HCT116 (cell line): ENCODE measurements around the gene YY1. TPM values are rescaled to one million over a fixed set of nuclear protein-coding genes. Genes with fewer than 3 reads are reported as not detected.

Experiments
- ATAC-seq: fragments of 200-7000 bp; cut with Tn5 transposase; 2 replicates; pipeline ENCODE4 v1.9.1; 2020; ENCODE audit warnings: mild to moderate bottlenecking, moderate library complexity
- BruUV-seq: library from RNA; stranded (reverse); fragments of 400-500 nt; replicated peaks from 2 replicates; lab custom pipeline; 2021; lab: Mats Ljungman, UMichigan
- CTCF ChIA-PET: fragments of 300-600 bp; sonication (Branson Sonifier 250); formaldehyde crosslinking; loops from one replicate; lab custom pipeline; 2021; ENCODE audit warnings: antibody characterized with exemption; lab: Charles Lee
- POLR2A ChIA-PET: fragments of 300-600, 350-600 bp; sonication (Branson Sonifier 250); formaldehyde crosslinking; loops from one replicate; lab custom pipeline; 2021; ENCODE audit warnings: antibody characterized with exemption; lab: Charles Lee
- RAD21 ChIA-PET, 2 experiments: fragments of 300-600 bp; sonication (Branson Sonifier 250); formaldehyde crosslinking; loops; one replicate each; lab custom pipeline; 2023; ENCODE audit warnings: low total read pairs in 2 of 2; ENCODE audit not compliant: uncharacterized antibody in 2 of 2, unreplicated experiment in 2 of 2, low non-redundant PET in 1 of 2; lab: Charles Lee
- DNase-seq: peaks from one replicate; pipeline ENCODE4 v3.0.0-alpha.2; 2010; ENCODE audit warnings: low read depth, low spot score
- H2AFZ ChIP-seq: fragments of 200-600 bp; shearing (Covaris generic), sonication (generic); 2 replicates; pipeline ENCODE4 v1.6.1; 2017; ENCODE audit warnings: low read depth, mixed run types, mixed read lengths, antibody characterized with exemption, low read length; ENCODE audit not compliant: poor library complexity, severe bottlenecking
- H3K27ac ChIP-seq: 2 replicates; pipeline ENCODE4 v1.5.1; 2012; ENCODE audit warnings: low read depth, low read length
- H3K27me3 ChIP-seq: fragments of 200-600 bp; sonication (generic); 2 replicates; pipeline ENCODE4 v1.6.1; 2016; ENCODE audit warnings: mixed run types, low read length, mixed read lengths; ENCODE audit not compliant: insufficient read depth
- H3K36me3 ChIP-seq, 2 experiments: fragments of 200-500 bp in 1 of 2; fragments of 200-600 bp in 1 of 2; sonication (Bioruptor generic) in 1 of 2; sonication (generic) in 1 of 2; 2 replicates each; pipeline versions ENCODE4 v1.5.1 to v1.6.1; 2014 to 2016; ENCODE audit warnings: low read length in 2 of 2, inconsistent platforms in 1 of 2, mixed read lengths in 1 of 2, mixed run types in 1 of 2; ENCODE audit not compliant: insufficient read depth in 2 of 2, control insufficient read depth in 1 of 2
- H3K4me1 ChIP-seq, 2 experiments: fragments of 200-600 bp in 1 of 2; sonication (generic) in 1 of 2; 2 replicates each; pipeline versions ENCODE4 v1.5.1 to v1.6.1; 2012 to 2017; ENCODE audit warnings: low read length in 2 of 2, inconsistent platforms in 1 of 2, mild to moderate bottlenecking in 1 of 2, mixed read lengths in 1 of 2, mixed run types in 1 of 2, moderate library complexity in 1 of 2; ENCODE audit not compliant: insufficient read depth in 2 of 2, control insufficient read depth in 1 of 2
- H3K4me2 ChIP-seq: fragments of 200-600 bp; sonication (generic); 2 replicates; pipeline ENCODE4 v1.6.1; 2017; ENCODE audit warnings: mixed run types, low read length, mixed read lengths
- H3K4me3 ChIP-seq, 2 experiments: fragments of 200-600 bp in 1 of 2; sonication (generic) in 1 of 2; replicated peaks in 1 of 2; 2 replicates each; pipeline ENCODE4 v1.5.1; 2011 to 2016; ENCODE audit warnings: low read length in 2 of 2, control low read depth in 1 of 2, low read depth in 1 of 2, mild to moderate bottlenecking in 1 of 2, mixed read lengths in 1 of 2, mixed run types in 1 of 2
- H3K79me2 ChIP-seq: fragments of 200-600 bp; sonication (generic); 2 replicates; pipeline ENCODE4 v1.6.1; 2017; ENCODE audit warnings: mild to moderate bottlenecking, mixed run types, low read length, moderate library complexity, mixed read lengths; ENCODE audit not compliant: insufficient read depth
- H3K9ac ChIP-seq: fragments of 200-600 bp; sonication (generic); 2 replicates; pipeline ENCODE4 v1.6.1; 2016; ENCODE audit warnings: low read length, mixed read lengths
- H3K9me2 ChIP-seq: fragments of 200-600 bp; sonication (generic), shearing (Covaris generic); 2 replicates; pipeline ENCODE4 v1.6.1; 2017; ENCODE audit warnings: mixed run types, mild to moderate bottlenecking, moderate library complexity; ENCODE audit not compliant: insufficient read depth
- H3K9me3 ChIP-seq, 2 experiments: fragments of 200-500 bp in 1 of 2; fragments of 200-600 bp in 1 of 2; sonication (Bioruptor generic) in 1 of 2; sonication (generic) in 1 of 2; 2 replicates each; pipeline ENCODE4 v1.6.1; 2014 to 2017; ENCODE audit warnings: low read length in 2 of 2, mixed read lengths in 2 of 2, inconsistent platforms in 1 of 2, low read depth in 1 of 2, mild to moderate bottlenecking in 1 of 2, mixed run types in 1 of 2, moderate library complexity in 1 of 2; ENCODE audit not compliant: control insufficient read depth in 1 of 2, insufficient read depth in 1 of 2
- H4K20me1 ChIP-seq: fragments of 200-600 bp; sonication (generic), shearing (Covaris generic); 2 replicates; pipeline ENCODE4 v1.6.1; 2017; ENCODE audit warnings: mixed run types, mild to moderate bottlenecking, moderate library complexity; ENCODE audit not compliant: insufficient read depth
- ATF3 ChIP-seq: IDR thresholded peaks from 2 replicates; pipeline ENCODE4 v1.6.1; 2012
- CBX3 ChIP-seq: IDR thresholded peaks from 2 replicates; pipeline ENCODE4 v1.6.1; 2012; ENCODE audit warnings: low read depth
- CEBPB ChIP-seq: IDR thresholded peaks from 2 replicates; pipeline ENCODE4 v1.6.1; 2012; ENCODE audit warnings: low read depth
- EGR1 ChIP-seq: IDR thresholded peaks from 2 replicates; pipeline ENCODE4 v1.6.1; 2012; ENCODE audit warnings: low read depth
- ELF1 ChIP-seq: IDR thresholded peaks from 2 replicates; pipeline ENCODE4 v1.6.1; 2012; ENCODE audit warnings: low read depth, borderline replicate concordance
- EZH2 ChIP-seq: fragments of 200-600 bp; sonication (generic); IDR thresholded peaks from 2 replicates; pipeline ENCODE4 v1.6.1; 2017; ENCODE audit warnings: antibody characterized with exemption, mixed run types
- EZH2phosphoT487 ChIP-seq: fragments of 200-600 bp; IDR thresholded peaks from 2 replicates; pipeline ENCODE4 v1.6.1; 2018; ENCODE audit warnings: antibody characterized with exemption, borderline replicate concordance
- FOSL1 ChIP-seq: IDR thresholded peaks from 2 replicates; pipeline ENCODE4 v1.6.1; 2012; ENCODE audit warnings: low read depth
- POLR2A ChIP-seq: IDR thresholded peaks from 2 replicates; pipeline ENCODE4 v1.7.0; 2011; ENCODE audit warnings: borderline replicate concordance; ENCODE audit not compliant: insufficient read depth, insufficient read length; ENCODE audit errors: extremely low read depth
- POLR2AphosphoS5 ChIP-seq: IDR thresholded peaks from 2 replicates; pipeline ENCODE4 v1.6.1; 2011; ENCODE audit warnings: mild to moderate bottlenecking, low read depth, low read length, moderate library complexity
- RAD21 ChIP-seq: IDR thresholded peaks from 2 replicates; pipeline ENCODE4 v1.6.1; 2012; ENCODE audit warnings: low read depth, mild to moderate bottlenecking
- REST ChIP-seq: IDR thresholded peaks from 2 replicates; pipeline ENCODE4 v1.6.1; 2012; ENCODE audit warnings: low read depth
- SIN3A ChIP-seq: IDR thresholded peaks from 2 replicates; pipeline ENCODE4 v1.6.1; 2012; ENCODE audit warnings: low read depth
- SP1 ChIP-seq: IDR thresholded peaks from 2 replicates; pipeline ENCODE4 v1.6.1; 2012; ENCODE audit warnings: low read depth
- SRF ChIP-seq: IDR thresholded peaks from 2 replicates; pipeline ENCODE4 v1.6.1; 2012; ENCODE audit warnings: low read depth
- TCF7L2 ChIP-seq: IDR thresholded peaks from 2 replicates; pipeline ENCODE4 v1.7.0; 2011; ENCODE audit warnings: borderline replicate concordance, inconsistent platforms; ENCODE audit not compliant: insufficient read depth, insufficient read length; ENCODE audit errors: extremely low read depth
- YY1 ChIP-seq: IDR thresholded peaks from 2 replicates; pipeline ENCODE4 v1.6.1; 2011; ENCODE audit warnings: low read length, low read depth, moderate library complexity, mild to moderate bottlenecking; ENCODE audit not compliant: insufficient replicate concordance; ENCODE audit errors: extremely low read depth
- ZBTB33 ChIP-seq: IDR thresholded peaks from 2 replicates; pipeline ENCODE4 v1.6.1; 2011; ENCODE audit warnings: mild to moderate bottlenecking, low read length, moderate library complexity; ENCODE audit not compliant: insufficient replicate concordance; ENCODE audit errors: extremely low read depth
- ZFX ChIP-seq: fragments of 450-650 bp; IDR thresholded peaks from 2 replicates; pipeline ENCODE4 v1.6.1; 2017
- intact Hi-C: fragments of 100-400 bp; cut with micrococcal nuclease; formaldehyde crosslinking; loops from 2 replicates; pipeline ENCODE4 v1.10.0; 2022
- total RNA-seq: library from RNA; stranded (reverse); gene quantifications from one replicate; pipeline ENCODE4 v1.2.1, GENCODE V29; 2021; ENCODE audit not compliant: unreplicated experiment

Gene YY1
- total RNA-seq, 1 experiment from 2014 or later, result 111 TPM

GRCh38 chr14:100268591-100269207 lies 29.8 kb downstream of the YY1 start:
- Histone ChIP-seq H3K4me3 (no peak overlapping the region), H3K27ac (no peak overlapping the region), H4K20me1 (peaks cover 23% of the 10 kb centered on the region), H3K4me1 (peaks cover 0 to 6% of the 10 kb centered on the region in 2 experiments; a peak in 1 of 4 replicates), H3K9me2 (no peaks in the 10 kb centered on the region), H3K9me3 (no peaks in the 10 kb centered on the region)
- no peak for ATAC-seq
- POLR2A ChIA-PET, result no interaction called here
- intact Hi-C loops, result no loop called here
- no peak for TF ChIP-seq ZFX
- TF ChIP-seq YY1, result no peak
- no peak for TF ChIP-seq EZH2phosphoT487
- TF ChIP-seq ATF3, result no peak
- TF ChIP-seq ELF1, result no peak
- TF ChIP-seq POLR2AphosphoS5, result no peak
- no peak for TF ChIP-seq CEBPB
- no peak for TF ChIP-seq SP1
- no peak for TF ChIP-seq REST
- TF ChIP-seq EZH2, result no peak
- no peak for TF ChIP-seq FOSL1
- TF ChIP-seq SIN3A, result no peak
- TF ChIP-seq EGR1, result no peak
- TF ChIP-seq SRF, result no peak
- TF ChIP-seq CBX3, result no peak
- no peak for TF ChIP-seq RAD21
- no peak for TF ChIP-seq POLR2A
- no peak for TF ChIP-seq ZBTB33
- TF ChIP-seq TCF7L2, result no peak
- TF ChIP-seq, all 23 proteins: peak for 0
- ChIA-PET RAD21 (no interaction called here), CTCF (interaction anchor here (1.2 kb wide), 1 partner anchor 22 kb away, joined by 3 read pairs; no protein-coding TSS in a partner anchor)
- no TSS peak for BruUV-seq
- Histone ChIP-seq H3K4me2 (no peak overlapping the region), H2AFZ (no peak overlapping the region), H3K79me2 (peaks cover 97% of the 10 kb centered on the region), H3K36me3 (peaks cover under 1 to 16% of the 10 kb centered on the region in 2 experiments; a peak in 1 of 4 replicates), H3K27me3 (no peaks in the 10 kb centered on the region), H3K9ac (no peak overlapping the region)
- DNase-seq, result no peak
